Tibial nerve (tissue), 4 donors: ENCODE data around the gene METTL25B. TPM values are rescaled to one million over a fixed set of nuclear protein-coding genes. Genes with fewer than 3 reads are reported as not detected.
A peak's percentile ranks its signal among the peaks of the same experiment; 100 is the strongest.

Experiments used
- DNase-seq, 2 donors: peaks; one replicate each; pipeline ENCODE4 v3.0.0-alpha.2; 2019; ENCODE audit warnings: low spot score in 2 of 2
- H3K27ac ChIP-seq, 4 donors: fragments of 200-600 bp; sonication (generic) in 3 of 4; one replicate each; pipeline ENCODE4 v1.5.1; 2017 to 2019; ENCODE audit warnings: mild to moderate bottlenecking in 1 of 4
- H3K27me3 ChIP-seq, 2 donors: fragments of 200-600 bp; sonication (generic) in 1 of 2; one replicate each; pipeline versions ENCODE4 v1.5.1 to v1.6.0; 2017 to 2019
- H3K36me3 ChIP-seq, 3 donors: fragments of 200-600 bp; sonication (generic); one replicate each; pipeline ENCODE4 v1.5.1; 2018 to 2019
- H3K4me1 ChIP-seq, 4 donors: fragments of 200-600 bp; sonication (generic) in 3 of 4; one replicate each; pipeline ENCODE4 v1.5.1; 2017 to 2019
- H3K4me3 ChIP-seq, 4 donors: fragments of 200-600 bp; sonication (generic) in 3 of 4; one replicate each; pipeline ENCODE4 v1.5.1; 2017 to 2019; ENCODE audit warnings: mild to moderate bottlenecking in 1 of 4, moderate library complexity in 1 of 4
- H3K9me3 ChIP-seq, 4 donors: fragments of 200-600 bp; sonication (generic) in 3 of 4; one replicate each; pipeline ENCODE4 v1.5.1; 2017 to 2019
- EP300 ChIP-seq, 2 donors: sonication (generic); formaldehyde crosslinking; IDR thresholded peaks; one replicate each; pipeline ENCODE4 v1.6.1; 2017; ENCODE audit warnings: antibody characterized with exemption in 2 of 2, mild to moderate bottlenecking in 1 of 2
- POLR2A ChIP-seq, 2 donors: fragments of 450-650 bp; IDR thresholded peaks; one replicate each; pipeline ENCODE4 v1.6.1; 2017; ENCODE audit warnings: antibody characterized with exemption in 2 of 2, mild to moderate bottlenecking in 2 of 2, moderate library complexity in 2 of 2
- WGBS, 2 donors: methylation state at CpG; one replicate each; pipeline ENCODE4 v1.1.5; 2018; 5-methylcytosine and 5-hydroxymethylcytosine counted together
- total RNA-seq, 4 donors: library from RNA; depleted of rRNA; stranded (reverse); fragments of >200 nt; gene quantifications; one replicate each; pipeline ENCODE4 v1.1.0, GENCODE V29; 2016
- TF ChIP-seq, protein P1 (sequence below), 5 experiments: fragments of 200-600 bp in 3 of 5; fragments of 450-650 bp in 2 of 5; sonication (generic) in 3 of 5; IDR thresholded peaks; one replicate each; pipeline ENCODE4 v1.5.1; 2016 to 2019; ENCODE audit warnings: antibody characterized with exemption in 5 of 5, mild to moderate bottlenecking in 3 of 5, moderate library complexity in 2 of 5

The METTL25B gene
- total RNA-seq, 4 donors from 2014 or later = 36.5 to 50.1 (median 46.0) TPM

DNA sequence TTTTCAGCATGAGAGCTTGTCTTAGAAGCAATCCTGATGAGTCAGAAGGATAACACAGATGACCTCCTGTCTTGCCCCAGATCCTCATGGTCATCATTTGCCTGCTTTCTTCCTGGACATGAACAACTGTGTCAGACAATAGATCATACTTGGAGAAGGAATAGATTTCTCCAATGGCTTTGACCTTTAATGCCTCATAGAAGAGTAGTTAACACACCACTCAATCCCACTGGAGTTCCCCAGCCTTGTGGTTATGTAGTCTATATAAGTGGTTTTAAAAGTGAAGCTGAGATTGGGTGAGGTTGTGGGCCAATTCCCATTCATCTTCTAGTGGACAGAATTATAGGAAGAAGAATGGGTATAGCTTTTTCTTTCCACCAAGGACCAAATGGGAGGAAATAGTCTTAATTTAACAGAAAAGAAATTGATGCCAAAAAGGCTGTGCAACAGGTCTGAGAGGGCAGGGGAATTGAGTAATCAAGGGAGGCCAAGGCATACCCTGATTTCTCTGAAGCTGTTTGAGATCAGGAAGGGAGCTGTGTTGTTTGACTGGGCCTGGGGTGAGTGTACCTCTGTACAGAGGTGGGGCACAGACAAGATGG, 53.4 kb downstream of the METTL25B start:
- no peaks in the 10 kb centered on the region for H3K9me3 ChIP-seq
- TF ChIP-seq POLR2A (IDR thresholded peaks at IDR 0.05) = no peak
- TF ChIP-seq EP300 (IDR thresholded peaks at IDR 0.05) = no peak
- TF ChIP-seq, protein P1, sequence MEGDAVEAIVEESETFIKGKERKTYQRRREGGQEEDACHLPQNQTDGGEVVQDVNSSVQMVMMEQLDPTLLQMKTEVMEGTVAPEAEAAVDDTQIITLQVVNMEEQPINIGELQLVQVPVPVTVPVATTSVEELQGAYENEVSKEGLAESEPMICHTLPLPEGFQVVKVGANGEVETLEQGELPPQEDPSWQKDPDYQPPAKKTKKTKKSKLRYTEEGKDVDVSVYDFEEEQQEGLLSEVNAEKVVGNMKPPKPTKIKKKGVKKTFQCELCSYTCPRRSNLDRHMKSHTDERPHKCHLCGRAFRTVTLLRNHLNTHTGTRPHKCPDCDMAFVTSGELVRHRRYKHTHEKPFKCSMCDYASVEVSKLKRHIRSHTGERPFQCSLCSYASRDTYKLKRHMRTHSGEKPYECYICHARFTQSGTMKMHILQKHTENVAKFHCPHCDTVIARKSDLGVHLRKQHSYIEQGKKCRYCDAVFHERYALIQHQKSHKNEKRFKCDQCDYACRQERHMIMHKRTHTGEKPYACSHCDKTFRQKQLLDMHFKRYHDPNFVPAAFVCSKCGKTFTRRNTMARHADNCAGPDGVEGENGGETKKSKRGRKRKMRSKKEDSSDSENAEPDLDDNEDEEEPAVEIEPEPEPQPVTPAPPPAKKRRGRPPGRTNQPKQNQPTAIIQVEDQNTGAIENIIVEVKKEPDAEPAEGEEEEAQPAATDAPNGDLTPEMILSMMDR (IDR thresholded peaks at IDR 0.05) = no peak
- no peaks in the 10 kb centered on the region for H3K27me3 ChIP-seq
- peaks cover 0 to 42% (median 0%) of the 10 kb centered on the region in 3 donors for H3K36me3 ChIP-seq
- peaks cover 0 to 28% (median 5%) of the 10 kb centered on the region in 4 donors for H3K4me1 ChIP-seq
- DNase-seq = no peak
- H3K4me3 ChIP-seq = no peak overlapping the region
- H3K27ac ChIP-seq = peak overlapping the region in 1 of 4 donors; percentile 3

DNA sequence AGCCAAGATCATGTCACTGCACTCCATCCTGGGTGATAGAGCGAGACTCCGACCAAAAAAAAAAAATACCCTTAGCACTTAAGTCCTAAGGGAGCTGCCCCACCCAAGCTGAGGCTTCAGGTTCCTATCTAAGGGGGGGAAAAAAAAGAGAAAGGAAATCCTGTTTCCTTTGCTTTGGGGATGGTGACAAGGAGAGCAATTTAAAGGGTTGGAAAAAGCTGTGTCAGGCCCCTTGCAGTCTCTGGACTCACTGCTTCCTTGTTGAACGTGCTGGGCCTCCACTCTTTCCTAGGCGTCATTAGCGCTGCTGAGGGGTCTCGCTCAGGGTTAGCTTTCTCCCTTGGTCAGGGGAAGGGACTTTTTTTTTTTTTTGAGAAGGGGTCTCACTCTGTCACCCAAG, 57.2 kb downstream of the METTL25B start:
- DNase-seq = no peak
- Histone ChIP-seq H3K27me3 (no peaks in the 10 kb centered on the region), H3K36me3 (peaks cover 0 to 68% (median 3%) of the 10 kb centered on the region in 3 donors), H3K4me3 (no peak overlapping the region), H3K27ac (no peak overlapping the region), H3K9me3 (no peaks in the 10 kb centered on the region), H3K4me1 (peaks cover 0 to 14% (median 3%) of the 10 kb centered on the region in 4 donors)
- no peak for TF ChIP-seq EP300 (IDR thresholded peaks at IDR 0.05)
- TF ChIP-seq, protein P1 (IDR thresholded peaks at IDR 0.05) = no peak
- TF ChIP-seq POLR2A (IDR thresholded peaks at IDR 0.05) = no peak
- WGBS, 2 donors = 88 to 91% methylated on average over 6 of the region's 6 CpGs

Other genes starting within 250 kb of the METTL25B start
- 10 to 100 TPM; 67.5 to 84.9 (median 70.8) TPM for gene MEF2D, start 227.7 kb upstream of the METTL25B start, total RNA-seq
- gene IQGAP3, start 155.9 kb upstream of the METTL25B start, total RNA-seq = 1 to 10 TPM in 2 of 4 donors, under 1 TPM in 2; 0.21 to 2.4 (median 0.97) TPM
- not detected for gene TTC24, start 148.7 kb upstream of the METTL25B start, total RNA-seq
- 100 to 1,000 TPM in 1 of 4 donors, 10 to 100 TPM in 3; 53.1 to 105 (median 82.7) TPM for gene NAXE, start 136.7 kb upstream of the METTL25B start, total RNA-seq
- gene GPATCH4, start 127.0 kb upstream of the METTL25B start, total RNA-seq = 10 to 100 TPM; 22.2 to 44.4 (median 29.6) TPM
- gene HAPLN2, start 109.1 kb upstream of the METTL25B start, total RNA-seq = 10 to 100 TPM in 2 of 4 donors, 1 to 10 TPM in 2; 1.8 to 20.3 (median 10.6) TPM
- gene BCAN, start 86.4 kb upstream of the METTL25B start, total RNA-seq = not detected
- gene NES, start 51.1 kb upstream of the METTL25B start, total RNA-seq = 10 to 100 TPM; 59.9 to 65.3 (median 63.9) TPM
- gene CRABP2, start 22.9 kb upstream of the METTL25B start, total RNA-seq = 10 to 100 TPM in 1 of 4 donors, 1 to 10 TPM in 3; 3.5 to 13.2 (median 5.0) TPM
- 10 to 100 TPM; 10.1 to 24.9 (median 18.6) TPM for gene ISG20L2, start 297 bp downstream of the METTL25B start, total RNA-seq
- 10 to 100 TPM; 48.6 to 90.4 (median 66.2) TPM for gene MRPL24, start 12.6 kb downstream of the METTL25B start, total RNA-seq
- gene HDGF, start 23.2 kb downstream of the METTL25B start, total RNA-seq = 100 to 1,000 TPM; 120 to 177 (median 157) TPM
- gene PRCC, start 39.1 kb downstream of the METTL25B start, total RNA-seq = 10 to 100 TPM; 25.1 to 44.6 (median 30.8) TPM
- 1 to 10 TPM in 2 of 4 donors, under 1 TPM in 1, not detected in 1; 0.78 to 7.2 (median 2.9) TPM for gene SH2D2A, start 88.4 kb downstream of the METTL25B start, total RNA-seq
- under 1 TPM; under 0.01 to 0.60 (median 0.20) TPM for gene INSRR, start 130.6 kb downstream of the METTL25B start, total RNA-seq
- under 1 TPM in 3 of 4 donors, not detected in 1; 0.22 to 0.42 (median 0.39) TPM for gene NTRK1, start 132.4 kb downstream of the METTL25B start, total RNA-seq
- 10 to 100 TPM; 31.5 to 51.4 (median 39.7) TPM for gene PEAR1, start 165.2 kb downstream of the METTL25B start, total RNA-seq
- gene LRRC71, start 192.2 kb downstream of the METTL25B start, total RNA-seq = under 1 TPM in 3 of 4 donors, not detected in 1; 0.60 to 0.78 (median 0.66) TPM